Hematopoietic multipotent progenitor cell (in vitro differentiated cells): ENCODE measurements around the gene SLC12A7. TPM values are rescaled to one million over a fixed set of nuclear protein-coding genes. Genes with fewer than 3 reads are reported as not detected.

Source experiments
- DNase-seq, 3 donors: peaks; one replicate each; pipeline ENCODE4 v3.0.0-alpha.2; 2011 to 2015; ENCODE audit warnings: low read depth in 2 of 3, low spot score in 2 of 3
- total RNA-seq: library from RNA; depleted of rRNA; stranded (reverse); fragments of >200 nt; gene quantifications from one replicate; pipeline ENCODE4 v1.2.3, GENCODE V29; 2012

The SLC12A7 gene
- total RNA-seq, 1 donor: 96.7 TPM

- no peak for DNase-seq
Observed at GRCh38 chr5:1012313-1012841, 99.5 kb downstream of the SLC12A7 start.

GRCh38 chr5:1011741-1012312 is 100.0 kb downstream of the SLC12A7 start:
- DNase-seq: no peak

GRCh38 chr5:1011226-1011631 is 100.6 kb downstream of the SLC12A7 start:
- DNase-seq: peak in 1 of 3 donors; percentile 54

- DNase-seq: no peak
Observed at GRCh38 chr5:1010641-1011046, 101.2 kb downstream of the SLC12A7 start.

- no peak for DNase-seq
Observed at GRCh38 chr5:1010181-1010510, 101.7 kb downstream of the SLC12A7 start.

GRCh38 chr5:1009359-1010180 is 102.3 kb downstream of the SLC12A7 start:
- DNase-seq: no peak

- peak in 2 of 3 donors; percentile 25 to 50 for DNase-seq
Observed at GRCh38 chr5:1008451-1009358, 103.2 kb downstream of the SLC12A7 start, which contains the start of gene NKD2. NKD2 (plus strand) TSS chr5:1008802; CDS start chr5:1009058, 256 bp downstream.

GRCh38 chr5:1007681-1008450 is 104.0 kb downstream of the SLC12A7 start:
- DNase-seq: no peak

GRCh38 chr5:1007221-1007680 is 104.6 kb downstream of the SLC12A7 start:
- DNase-seq: no peak

GRCh38 chr5:1006656-1007071 is 105.2 kb downstream of the SLC12A7 start:
- DNase-seq: no peak

- DNase-seq: no peak
Observed at GRCh38 chr5:1005904-1006655, 105.8 kb downstream of the SLC12A7 start.

GRCh38 chr5:1005249-1005851 is 106.5 kb downstream of the SLC12A7 start:
- DNase-seq: no peak

- peak; percentile 32 to 69 (median 54) for DNase-seq
Observed at GRCh38 chr5:1004461-1005248, 107.2 kb downstream of the SLC12A7 start.

GRCh38 chr5:1003296-1003937 is 108.4 kb downstream of the SLC12A7 start:
- DNase-seq: peak in 1 of 3 donors; percentile 26

GRCh38 chr5:1002836-1003235 is 109.0 kb downstream of the SLC12A7 start:
- DNase-seq: no peak

GRCh38 chr5:1002271-1002546 is 109.7 kb downstream of the SLC12A7 start:
- no peak for DNase-seq

GRCh38 chr5:1001406-1002270 is 110.2 kb downstream of the SLC12A7 start:
- DNase-seq: no peak
